Activated T-cell treated with anti-CD3 and anti-CD28 coated beads for 24 hours (primary cell): ENCODE results near the gene RASD2.
"Not testable (repeated sequence)": the region's sequence is repeated elsewhere in the genome, so short reads cannot be mapped to it uniquely, and the experiment has no call there.

Source experiments
- DNase-seq: peaks from one replicate; pipeline ENCODE4 v3.0.0-alpha.2; 2020; ENCODE audit warnings: low read depth

RASD2 gene, protein sequence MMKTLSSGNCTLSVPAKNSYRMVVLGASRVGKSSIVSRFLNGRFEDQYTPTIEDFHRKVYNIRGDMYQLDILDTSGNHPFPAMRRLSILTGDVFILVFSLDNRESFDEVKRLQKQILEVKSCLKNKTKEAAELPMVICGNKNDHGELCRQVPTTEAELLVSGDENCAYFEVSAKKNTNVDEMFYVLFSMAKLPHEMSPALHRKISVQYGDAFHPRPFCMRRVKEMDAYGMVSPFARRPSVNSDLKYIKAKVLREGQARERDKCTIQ

DNA sequence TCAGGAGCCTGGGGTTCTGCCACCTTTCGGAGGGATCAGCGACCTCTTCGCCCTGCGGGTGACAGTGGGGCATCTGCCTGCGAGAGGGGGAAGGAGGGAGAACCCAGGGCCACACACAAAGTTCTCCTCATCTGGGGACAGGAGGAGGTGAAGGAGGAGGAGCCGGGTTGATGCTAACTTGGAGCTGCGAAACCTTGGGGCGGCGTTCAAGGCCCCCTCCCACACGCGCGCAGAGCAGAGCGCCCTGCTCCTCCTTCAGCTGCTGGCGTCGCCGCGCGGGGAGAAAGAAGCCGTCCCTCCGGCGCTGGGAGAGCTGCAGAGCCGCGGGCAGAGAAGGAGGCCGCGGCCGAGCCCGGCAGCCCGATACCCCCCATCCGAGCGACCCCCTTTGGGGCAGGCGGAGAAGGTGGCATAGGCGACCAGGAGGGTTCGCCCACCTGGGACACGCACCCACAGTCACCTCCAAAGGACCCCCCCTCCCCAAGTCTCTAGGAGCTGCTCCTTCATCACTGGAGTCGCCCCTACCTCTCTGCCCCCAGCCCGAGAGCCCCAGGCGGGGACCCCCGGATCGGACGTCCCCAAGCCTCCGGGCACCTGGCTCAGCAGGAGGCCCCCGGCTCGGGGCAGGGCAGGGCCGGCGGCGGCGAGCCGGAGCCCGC, at the start of gene RASD2:
Gene RASD2 (plus strand): TSS at position 237 of the 659 bp plus-strand sequence. CDS start 5,979 bp downstream, outside the sequence.
- DNase-seq = peak; percentile 25

DNA sequence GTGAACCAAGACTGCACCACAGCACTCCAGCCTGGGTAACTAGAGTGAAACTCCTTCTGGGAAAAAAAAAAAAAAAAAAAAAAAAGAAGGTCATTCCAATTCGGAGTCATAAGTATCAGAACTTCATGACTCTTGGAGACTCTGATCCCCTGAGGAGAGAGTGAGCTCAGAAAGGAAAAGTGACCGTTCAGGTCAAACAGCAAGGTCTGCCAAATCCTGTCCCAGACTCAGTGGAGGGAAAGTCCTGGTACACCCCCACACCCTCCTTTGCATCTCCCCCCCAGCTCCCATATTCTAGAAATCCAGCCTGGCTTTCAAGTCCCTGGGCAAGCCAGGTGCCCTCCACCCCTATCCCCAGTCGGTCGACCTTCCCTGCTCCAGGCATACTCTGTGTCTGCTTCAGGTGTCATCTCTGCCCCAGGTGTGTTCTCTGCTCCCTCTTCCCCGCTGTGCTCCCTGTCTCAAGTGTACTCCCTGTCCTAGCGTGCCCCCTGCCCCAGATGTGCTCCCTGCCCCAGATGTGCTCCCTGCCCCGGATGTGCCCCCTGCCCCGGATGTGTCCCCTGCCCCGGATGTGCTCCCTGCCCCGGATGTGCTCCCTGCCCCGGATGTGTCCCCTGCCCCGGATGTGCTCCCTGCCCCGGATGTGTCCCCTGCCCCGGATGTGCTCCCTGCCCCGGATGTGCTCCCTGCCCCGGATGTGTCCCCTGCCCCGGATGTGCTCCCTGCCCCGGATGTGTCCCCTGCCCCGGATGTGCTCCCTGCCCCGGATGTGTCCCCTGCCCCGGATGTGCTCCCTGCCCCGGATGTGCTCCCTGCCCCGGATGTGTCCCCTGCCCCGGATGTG, 49.3 kb upstream of the RASD2 start:
- DNase-seq = not testable (repeated sequence)

DNA sequence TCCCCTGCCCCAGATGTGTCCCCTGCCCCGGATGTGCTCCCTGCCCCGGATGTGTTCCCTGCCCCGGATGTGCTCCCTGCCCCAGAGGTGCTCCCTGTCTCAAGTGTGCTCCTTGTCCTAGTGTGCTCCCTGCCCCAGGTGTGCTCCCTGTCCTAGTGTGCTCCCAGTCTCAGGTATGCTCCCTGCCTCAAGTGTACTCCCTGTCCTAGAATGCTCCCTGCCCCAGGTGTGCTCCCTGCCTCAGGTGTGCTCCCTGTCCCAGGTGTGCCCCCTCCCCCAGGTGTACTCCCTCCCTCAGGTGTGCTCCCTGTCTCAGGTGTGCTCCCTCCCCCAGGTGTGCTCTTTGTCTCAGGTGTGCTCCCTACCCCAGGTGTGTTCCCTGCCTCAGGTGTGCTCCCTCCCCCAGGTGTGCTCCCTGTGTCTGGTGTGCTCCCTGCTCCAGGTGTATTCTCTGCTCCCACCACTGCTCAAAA, 48.7 kb upstream of the RASD2 start:
- no peak for DNase-seq

DNA sequence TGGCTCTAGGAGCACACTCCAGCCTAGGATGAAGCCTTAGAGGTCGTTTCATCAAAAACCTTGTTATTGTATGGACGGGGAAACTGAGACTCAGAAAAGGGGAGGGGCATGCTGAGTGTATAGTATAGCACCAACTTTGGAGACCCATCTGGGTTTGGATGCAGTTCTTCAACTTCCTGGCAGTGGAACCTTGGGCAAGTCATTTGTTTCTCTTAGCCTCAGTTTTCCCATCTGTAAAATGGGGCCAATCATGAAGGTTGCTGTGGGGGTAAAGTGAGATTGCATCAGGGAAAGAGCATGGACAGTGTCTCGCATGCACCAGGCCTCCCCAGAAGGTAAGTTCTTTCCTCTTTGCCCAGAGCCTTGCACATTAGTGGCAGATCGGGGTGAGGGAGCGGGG, 47.6 kb upstream of the RASD2 start:
- no peak for DNase-seq

DNA sequence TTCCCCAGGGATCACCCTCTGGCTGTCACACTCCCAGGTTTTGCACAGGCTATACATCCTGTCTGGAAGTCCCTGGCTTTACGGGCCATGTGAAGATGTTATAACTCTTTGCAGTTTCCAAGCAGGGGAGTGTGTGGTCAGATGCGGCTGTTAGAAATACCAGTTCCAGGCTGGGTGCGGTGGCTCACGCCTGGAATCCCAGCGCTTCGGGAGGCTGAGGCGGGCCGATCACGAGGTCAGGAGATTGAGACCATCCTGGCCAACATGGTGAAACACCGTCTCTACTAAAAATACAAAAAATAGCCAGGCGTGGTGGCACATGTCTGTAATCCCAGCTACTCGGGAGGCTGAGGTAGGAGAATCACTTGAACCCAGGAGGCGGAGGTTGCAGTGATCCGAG, 44.9 kb upstream of the RASD2 start:
- DNase-seq = not testable (repeated sequence)

DNA sequence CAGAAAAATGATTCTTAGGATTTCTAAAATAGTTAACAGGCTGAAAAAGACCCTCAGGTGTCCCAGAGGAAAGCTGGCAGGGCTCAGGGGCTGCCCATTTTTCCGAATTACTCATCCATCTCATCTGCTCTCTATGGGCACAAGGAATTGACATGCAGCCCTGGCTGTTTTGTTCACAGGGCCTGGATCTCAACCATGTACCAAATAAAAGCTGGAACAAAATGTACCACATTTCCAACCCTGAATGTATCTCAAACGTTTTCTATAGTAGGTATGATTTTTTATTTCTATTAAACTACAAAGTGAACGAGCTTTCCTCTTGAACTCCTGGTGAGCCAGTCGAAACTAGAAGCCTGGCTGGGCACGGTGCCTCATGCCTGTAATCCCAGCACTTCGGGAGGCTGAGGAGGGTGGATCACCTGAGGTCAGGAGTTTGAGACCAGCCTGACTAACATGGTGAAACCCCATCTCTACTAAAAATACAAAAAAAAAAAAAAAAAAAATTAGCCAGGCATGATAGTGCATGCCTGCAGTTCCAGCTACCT, 43.8 kb upstream of the RASD2 start:
- DNase-seq = no peak

DNA sequence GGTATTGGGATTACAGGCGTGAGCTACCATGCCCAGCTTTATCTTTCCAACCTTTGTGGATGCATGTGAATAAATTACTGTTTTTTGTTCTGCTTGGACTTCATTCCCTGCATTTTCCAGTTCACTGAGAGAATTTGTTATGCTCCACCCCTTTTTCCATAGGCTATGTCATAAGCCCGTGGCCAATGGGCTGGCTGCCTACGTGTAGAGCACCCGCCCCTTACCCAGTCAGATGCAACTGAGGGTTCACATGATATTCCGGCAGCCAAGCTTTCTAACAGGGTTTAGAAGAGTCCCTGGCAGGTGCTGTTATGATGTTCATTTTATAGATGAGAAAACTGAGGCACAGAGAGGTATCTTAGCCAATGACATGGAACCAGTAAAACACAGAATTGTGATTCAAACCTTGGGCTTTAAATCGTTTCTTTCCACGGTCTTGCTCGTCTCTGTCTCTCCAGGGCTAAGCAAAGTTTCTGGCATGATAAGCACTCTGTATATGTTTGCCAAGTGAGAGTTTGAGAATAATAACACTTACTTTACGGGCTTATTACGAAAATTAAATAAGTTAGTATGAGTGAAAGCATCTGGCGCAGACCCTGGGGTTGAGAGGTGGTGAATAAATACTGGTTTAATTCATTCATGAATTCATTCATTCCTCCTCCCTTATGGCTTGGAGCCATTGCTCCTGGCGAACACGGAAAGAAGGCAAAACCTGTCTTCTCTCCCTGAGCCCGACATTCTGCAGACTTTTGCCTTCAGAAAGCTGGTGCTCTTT, 42.4 kb upstream of the RASD2 start:
- DNase-seq = no peak

DNA sequence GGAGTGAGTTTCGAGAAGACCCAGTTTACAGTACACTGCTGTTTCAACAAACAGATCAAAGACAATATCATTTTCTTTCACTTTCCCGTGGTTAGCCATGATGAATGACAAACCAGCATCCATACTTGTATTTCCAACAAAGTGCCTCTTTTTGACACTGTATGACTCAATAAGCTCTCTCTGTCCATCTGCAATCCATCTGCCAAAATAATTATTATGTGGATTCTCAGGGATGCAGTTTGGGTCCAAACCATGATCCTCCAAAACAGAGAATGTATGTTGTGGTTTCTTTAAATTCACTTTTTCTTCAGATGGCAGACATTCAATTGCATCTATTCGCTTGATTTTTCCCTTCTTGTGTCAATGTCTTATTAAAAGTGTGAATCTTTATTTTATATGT, 37.8 kb upstream of the RASD2 start:
- no peak for DNase-seq

DNA sequence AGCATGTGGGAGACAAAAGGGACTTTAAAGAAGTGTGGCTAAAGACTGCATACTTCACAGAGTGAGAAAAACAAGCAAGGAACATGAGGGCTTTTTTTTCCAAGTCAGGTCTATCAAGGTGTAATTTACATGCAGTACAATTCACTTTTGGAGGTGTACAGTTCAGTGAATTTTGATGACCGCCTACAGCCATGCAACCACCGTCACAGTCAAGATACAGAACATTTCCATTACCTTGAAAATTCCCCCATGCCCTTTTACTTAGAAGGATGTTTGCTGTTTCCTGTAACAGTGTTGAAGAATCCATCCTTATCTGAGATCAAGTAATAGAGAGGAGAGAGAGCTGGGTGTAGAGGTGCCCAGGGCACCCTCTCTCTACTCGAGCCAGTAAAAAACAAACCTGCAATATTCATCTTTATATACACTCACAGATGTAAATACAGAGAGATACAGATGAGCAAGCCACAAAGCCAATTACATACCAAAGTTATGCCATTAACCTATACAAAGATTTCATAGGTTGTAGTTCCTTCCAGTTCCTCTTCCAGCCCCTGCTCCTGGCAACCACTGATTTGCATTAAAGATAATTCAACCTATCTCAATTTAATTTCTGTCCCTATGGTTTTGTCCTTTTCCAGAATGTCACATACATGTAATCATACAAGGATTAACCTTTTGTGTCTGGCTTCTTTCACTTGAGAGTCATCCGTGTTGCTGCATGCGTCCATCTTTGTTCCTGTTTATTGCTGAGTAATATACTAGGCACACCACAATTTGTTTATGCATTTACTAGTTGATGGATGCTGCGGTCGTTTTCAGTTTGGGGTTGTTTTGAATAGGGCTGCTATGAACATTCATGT, 35.0 kb upstream of the RASD2 start:
- DNase-seq = no peak

DNA sequence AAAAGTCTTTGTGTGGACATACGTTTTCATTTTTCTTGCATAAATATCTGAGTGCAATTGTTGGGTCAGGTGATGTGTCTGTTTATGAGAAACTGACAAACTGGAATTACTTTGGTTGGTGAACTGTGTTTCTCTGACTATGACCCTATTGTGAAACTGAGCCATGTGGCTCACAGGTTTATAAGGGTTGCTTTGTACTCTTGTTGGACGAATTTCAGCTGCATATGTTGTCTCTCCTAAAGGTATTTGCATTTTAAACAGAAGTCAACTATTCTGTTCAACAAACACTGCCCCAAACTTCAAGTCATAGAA, 34.4 kb upstream of the RASD2 start:
- DNase-seq = no peak

DNA sequence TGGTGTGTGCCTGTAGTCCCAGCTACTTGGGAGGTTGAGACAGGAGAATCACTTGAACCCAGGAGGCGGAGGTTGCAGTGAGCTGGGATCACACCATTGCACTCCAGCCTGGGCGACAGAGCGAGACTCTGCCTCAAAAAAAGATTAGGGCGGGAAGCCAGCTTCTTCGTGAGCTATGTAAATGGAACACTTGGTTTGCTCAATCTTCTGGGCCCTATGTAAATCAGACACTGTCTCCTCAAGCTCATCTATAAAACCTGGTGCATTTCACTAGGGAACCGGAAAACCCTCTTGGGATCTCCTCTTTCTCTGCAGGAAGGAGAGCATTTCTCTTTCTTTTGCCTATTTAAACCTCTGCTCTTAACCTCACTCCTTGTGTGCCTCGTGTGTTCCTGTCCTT, 32.8 kb upstream of the RASD2 start:
- DNase-seq = not testable (repeated sequence)

DNA sequence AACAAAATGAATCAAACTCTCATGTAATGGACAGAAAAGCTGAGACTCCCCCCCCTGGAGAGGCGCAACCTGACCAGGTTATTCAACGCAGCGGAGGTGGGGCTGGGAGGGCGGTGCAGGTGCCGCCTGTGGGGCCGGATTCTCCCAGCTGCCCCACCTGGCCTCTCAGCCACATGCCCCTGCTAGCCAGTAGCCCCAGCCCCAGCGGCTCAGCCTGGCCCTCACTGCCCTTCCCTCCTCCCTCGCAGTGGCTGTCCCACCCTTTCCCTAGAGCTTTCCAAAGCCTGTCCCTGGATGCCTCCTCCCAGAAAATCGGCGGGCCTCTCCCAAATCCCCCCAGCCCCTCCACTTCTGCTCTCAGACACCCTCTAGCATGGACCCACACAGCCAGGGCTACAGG, 31.2 kb upstream of the RASD2 start:
- DNase-seq = no peak

DNA sequence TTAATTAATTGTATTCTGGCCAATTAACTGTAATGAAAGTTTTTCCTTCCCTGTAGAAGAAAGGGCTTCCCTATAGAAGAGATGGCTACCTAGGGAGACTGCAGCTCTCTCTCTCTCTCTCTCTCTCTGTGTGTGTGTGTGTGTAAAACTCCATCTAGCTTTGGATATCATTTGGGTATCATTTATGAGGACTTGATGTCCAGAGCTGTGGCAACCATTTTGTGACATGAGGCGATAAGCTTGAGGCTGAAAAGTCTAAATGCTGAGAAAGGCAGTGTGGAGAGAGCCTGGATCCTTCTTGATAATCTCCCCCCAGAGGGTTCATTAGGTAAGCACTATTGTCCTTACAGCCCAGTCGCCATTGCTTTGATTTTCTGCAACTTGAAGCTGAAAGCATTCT, 30.7 kb upstream of the RASD2 start:
- no peak for DNase-seq

DNA sequence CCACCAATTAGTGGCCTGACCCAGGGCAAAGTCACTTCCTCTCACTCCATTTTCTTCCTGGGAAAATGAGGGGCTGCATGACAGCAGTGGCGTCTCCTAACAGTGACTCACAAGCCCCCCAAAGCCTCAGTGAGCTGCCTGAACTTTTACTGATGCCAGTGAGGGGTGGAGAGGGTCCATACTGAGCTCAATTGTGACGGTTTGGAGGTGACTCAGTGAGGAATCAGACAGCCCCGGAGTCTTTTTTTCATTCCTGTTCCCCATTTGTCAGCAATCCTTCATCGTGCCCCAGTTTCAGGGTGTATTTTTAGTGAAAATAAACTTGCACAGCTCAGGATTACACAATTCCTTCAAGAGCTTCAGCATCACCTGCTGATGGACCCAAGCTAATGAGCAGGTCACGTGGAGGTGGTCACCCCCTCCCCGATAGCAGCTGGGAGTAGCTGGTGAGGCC, 30.1 kb upstream of the RASD2 start:
- DNase-seq = no peak

DNA sequence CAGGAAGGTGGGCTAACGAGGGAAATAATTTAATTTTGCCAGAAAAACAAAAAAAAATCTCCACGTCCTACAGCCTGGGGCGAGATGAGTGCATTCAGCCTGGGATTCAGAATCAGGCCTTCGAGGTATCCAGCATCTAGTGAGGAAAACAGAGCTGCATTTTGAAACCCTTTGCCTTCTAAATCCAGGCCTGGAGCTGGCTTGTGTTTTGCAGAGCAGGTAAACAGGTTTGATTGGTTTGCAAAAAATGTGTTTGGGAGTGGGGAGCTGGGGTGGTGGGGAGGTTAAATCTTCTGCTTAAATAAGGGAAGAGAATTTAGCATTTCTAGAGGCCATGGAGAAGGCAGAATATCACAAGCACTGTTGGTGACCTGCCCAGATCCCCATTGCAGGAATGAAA, 29.7 kb upstream of the RASD2 start:
- DNase-seq = no peak

DNA sequence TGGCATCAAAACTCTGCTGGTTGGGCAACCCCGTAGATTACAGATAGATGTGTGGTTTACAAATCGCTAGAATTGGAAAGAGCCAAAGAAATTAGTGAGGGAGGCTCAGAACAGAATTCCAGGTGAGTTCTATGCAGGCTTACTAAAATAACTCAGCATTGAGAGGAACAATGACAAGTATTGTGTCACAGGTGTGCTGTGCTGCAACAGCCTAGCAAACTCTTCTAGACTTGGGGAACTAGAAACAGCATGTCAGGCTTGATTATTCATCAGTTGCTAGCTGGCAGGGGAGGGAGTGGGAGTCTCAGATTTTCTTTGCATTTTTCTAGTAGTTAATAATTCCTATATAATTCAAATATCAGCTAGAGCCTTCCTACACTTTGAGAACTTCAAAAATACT, 26.3 kb upstream of the RASD2 start:
- DNase-seq = no peak

DNA sequence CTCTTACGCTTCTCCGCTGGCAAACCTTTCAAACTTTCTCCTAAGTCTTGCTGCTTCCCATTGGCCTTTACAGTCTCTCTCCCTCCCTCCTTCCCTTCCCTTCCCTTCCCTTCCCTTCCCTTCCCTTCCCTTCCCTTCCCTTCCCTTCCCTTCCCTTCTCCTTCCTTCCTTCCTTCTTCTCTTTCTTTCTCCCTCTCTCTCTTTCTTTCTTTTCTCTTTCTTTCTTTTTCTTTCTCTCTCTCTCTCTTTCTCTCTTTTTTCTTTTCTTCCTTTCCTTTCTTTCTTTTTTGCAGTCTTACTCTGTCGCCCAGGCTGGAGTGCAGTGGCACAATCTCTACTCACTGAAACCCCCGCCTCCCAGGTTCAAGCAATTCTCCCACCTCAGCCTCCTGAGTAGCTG, 24.7 kb upstream of the RASD2 start:
- not testable (repeated sequence) for DNase-seq

DNA sequence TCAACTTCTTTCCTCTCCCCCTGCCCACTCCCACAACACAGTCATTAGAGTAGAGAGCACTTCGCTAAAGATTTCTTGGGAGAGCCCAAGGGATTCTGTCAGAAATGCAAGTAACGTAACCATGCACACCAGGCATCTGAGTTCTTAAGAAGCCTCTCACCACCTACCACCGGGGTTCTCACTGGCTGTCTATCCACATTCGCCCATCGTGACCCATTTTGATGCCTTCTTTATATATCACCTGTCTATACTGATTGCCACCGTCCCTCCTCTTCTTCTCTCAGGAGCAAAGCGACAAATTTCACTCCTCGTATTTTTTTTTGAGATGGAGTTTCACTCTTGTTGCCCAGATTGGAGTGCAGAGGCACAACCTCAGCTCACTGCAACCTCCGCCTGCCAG, 23.9 kb upstream of the RASD2 start:
- no peak for DNase-seq

DNA sequence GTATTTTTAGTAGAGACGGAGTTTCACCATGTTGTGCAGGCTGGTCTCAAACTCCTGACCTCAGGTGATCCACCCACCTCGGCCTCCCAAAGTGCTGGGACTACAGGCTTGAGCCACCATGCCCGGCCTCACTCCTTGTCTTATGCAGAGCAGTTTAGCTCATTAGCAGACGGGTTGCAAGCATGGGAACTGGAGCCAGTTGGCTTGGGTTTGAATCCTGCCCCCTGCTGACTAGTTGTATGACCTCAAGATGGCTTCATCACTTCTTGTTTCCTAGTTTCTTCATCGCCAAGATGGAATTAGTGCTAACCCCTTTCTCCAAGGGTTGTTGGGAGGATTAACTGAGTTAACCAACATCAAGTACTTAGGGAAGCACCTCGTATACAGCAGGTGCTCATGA, 23.4 kb upstream of the RASD2 start:
- DNase-seq = no peak

DNA sequence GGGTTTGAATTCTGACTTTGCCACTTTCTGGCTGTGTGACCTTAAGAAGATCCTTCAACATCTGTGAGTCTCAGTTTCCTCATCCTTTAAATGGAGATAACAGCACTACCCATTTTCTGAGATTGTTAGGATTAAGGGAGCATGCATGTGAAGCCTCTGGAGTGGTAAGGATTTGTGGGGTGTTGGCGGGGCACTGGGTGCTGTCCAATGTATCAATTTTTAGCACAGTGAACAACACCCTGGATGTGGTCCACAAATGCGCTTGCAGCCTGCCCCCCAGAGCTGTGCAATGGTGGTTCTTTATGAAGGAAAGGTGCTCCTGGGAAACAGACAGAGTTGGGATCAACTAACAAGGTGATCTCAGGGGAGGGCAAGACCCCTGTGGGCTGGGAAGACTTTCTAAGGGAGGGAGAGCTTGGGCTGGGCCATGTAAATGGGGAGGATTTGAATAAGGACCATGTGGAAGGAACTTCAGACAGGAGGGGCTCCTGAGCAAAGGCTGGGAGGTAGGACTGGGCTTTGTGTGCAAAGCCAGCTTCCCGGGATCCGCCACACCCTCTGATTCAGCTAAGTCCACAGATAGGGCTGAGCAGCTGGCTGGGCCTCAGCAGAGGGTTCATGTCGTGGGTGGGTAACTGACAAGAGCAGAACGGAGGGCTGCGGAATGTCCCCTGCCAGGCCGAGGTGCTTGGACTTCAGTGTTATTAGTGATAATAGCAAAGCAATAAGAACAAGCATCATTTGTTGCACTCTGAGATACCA, 22.7 kb upstream of the RASD2 start:
- DNase-seq = no peak
